NB4 (cell line): ENCODE data around the gene IER5.

Experiments used
- DNase-seq: peaks from one replicate; pipeline ENCODE4 v3.0.0; 2010; ENCODE audit warnings: low read depth
- H3K4me3 ChIP-seq: one replicate; pipeline ENCODE4 v1.5.1; 2011; ENCODE audit warnings: mild to moderate bottlenecking, low read depth, low read length, moderate library complexity
- MYC ChIP-seq: IDR thresholded peaks from 2 replicates; pipeline ENCODE4 v1.6.1; 2011; ENCODE audit warnings: low read depth, low read length
- POLR2A ChIP-seq: IDR thresholded peaks from 2 replicates; pipeline ENCODE4 v1.6.1; 2011; ENCODE audit warnings: mild to moderate bottlenecking; ENCODE audit not compliant: insufficient read length; ENCODE audit errors: extremely low read depth
- TF ChIP-seq, protein P1 (sequence below): IDR thresholded peaks from one replicate; pipeline ENCODE4 v1.5.1; 2012; ENCODE audit warnings: low read depth, low read length
- TF ChIP-seq, protein P2 (sequence below): IDR thresholded peaks from 2 replicates; pipeline ENCODE4 v1.6.1; 2011; ENCODE audit warnings: low read depth, low read length

IER5 gene

GRCh38 chr1:181117648-181118449 lies 29.3 kb downstream of the IER5 start:
- TF ChIP-seq POLR2A (no peak), MYC (no peak)
- TF ChIP-seq, protein P1, sequence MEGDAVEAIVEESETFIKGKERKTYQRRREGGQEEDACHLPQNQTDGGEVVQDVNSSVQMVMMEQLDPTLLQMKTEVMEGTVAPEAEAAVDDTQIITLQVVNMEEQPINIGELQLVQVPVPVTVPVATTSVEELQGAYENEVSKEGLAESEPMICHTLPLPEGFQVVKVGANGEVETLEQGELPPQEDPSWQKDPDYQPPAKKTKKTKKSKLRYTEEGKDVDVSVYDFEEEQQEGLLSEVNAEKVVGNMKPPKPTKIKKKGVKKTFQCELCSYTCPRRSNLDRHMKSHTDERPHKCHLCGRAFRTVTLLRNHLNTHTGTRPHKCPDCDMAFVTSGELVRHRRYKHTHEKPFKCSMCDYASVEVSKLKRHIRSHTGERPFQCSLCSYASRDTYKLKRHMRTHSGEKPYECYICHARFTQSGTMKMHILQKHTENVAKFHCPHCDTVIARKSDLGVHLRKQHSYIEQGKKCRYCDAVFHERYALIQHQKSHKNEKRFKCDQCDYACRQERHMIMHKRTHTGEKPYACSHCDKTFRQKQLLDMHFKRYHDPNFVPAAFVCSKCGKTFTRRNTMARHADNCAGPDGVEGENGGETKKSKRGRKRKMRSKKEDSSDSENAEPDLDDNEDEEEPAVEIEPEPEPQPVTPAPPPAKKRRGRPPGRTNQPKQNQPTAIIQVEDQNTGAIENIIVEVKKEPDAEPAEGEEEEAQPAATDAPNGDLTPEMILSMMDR, result no peak
- TF ChIP-seq, protein P2, sequence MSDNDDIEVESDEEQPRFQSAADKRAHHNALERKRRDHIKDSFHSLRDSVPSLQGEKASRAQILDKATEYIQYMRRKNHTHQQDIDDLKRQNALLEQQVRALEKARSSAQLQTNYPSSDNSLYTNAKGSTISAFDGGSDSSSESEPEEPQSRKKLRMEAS, result no peak
- no peak for DNase-seq
- no peak overlapping the region for H3K4me3 ChIP-seq

- TF ChIP-seq, protein P1, result no peak
- TF ChIP-seq MYC (no peak), POLR2A (no peak)
- TF ChIP-seq, protein P2, result no peak
- no peak for DNase-seq
- no peak overlapping the region for H3K4me3 ChIP-seq
These were observed 30.8 kb downstream of the IER5 start for GRCh38 chr1:181119093-181119989.

GRCh38 chr1:181120924-181121323 lies 32.4 kb downstream of the IER5 start:
- no peak for DNase-seq
- H3K4me3 ChIP-seq, result no peak overlapping the region
- TF ChIP-seq, protein P2, result no peak

- no peak for DNase-seq
- H3K4me3 ChIP-seq, result no peak overlapping the region
- TF ChIP-seq, protein P2, result no peak
- TF ChIP-seq, protein P1, result no peak
- TF ChIP-seq MYC, result no peak
- no peak for TF ChIP-seq POLR2A
These were observed 33.0 kb downstream of the IER5 start for GRCh38 chr1:181121498-181121897.

DNA sequence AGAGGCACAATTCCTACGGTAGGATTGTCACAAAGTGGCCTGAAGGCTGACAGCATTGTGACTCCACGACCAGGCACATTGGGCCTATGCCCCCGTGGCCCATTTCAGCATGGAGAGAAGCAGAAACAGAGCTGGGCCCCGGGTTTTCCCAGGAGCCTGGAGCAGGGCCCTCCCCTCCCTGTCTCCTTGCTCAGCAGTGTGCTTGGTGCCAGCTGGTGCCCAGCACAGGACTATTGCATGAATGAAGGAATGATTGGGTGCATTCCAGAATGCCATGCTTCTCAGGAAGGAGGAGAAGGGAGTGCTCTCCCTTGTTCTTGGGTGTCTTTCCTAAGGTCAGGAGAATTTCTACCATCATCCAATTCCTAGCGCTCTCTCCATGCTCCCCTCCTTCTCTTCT lies 33.7 kb downstream of the IER5 start:
- TF ChIP-seq, protein P1, result no peak
- TF ChIP-seq POLR2A, result no peak
- TF ChIP-seq, protein P2, result no peak
- no peak overlapping the region for H3K4me3 ChIP-seq
- no peak for DNase-seq

DNA sequence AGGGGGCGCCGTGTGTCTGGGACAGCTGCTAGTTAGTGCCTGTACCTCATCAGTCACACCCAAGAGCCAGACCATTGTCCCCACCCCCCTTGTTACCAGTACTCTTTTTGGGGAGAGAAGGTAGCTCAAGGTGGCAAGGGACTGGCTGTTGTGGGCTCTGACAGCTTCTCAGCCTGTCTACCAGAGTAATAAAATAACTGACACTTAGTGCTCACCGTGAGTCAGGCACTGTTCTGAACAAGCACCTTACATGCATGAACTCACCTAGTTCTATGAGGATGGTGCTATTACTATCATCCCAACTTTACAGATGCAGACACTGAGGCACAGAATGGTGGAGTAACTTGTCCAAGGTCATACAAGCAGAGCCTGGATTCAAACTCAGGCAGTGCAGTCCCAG lies 34.7 kb downstream of the IER5 start:
- TF ChIP-seq, protein P1, result no peak
- TF ChIP-seq, protein P2, result no peak
- no peak overlapping the region for H3K4me3 ChIP-seq
- DNase-seq, result no peak
